Gastroesophageal sphincter (tissue), 4 donors: Measurements from ENCODE around the gene TBC1D2B. TPM values are rescaled to one million over a fixed set of nuclear protein-coding genes. Genes with fewer than 3 reads are reported as not detected.

Experiments used
- ATAC-seq: fragments of 150-250 bp; one replicate; pipeline ENCODE4 v1.9.1; 2016; ENCODE audit warnings: mild to moderate bottlenecking, moderate library complexity
- H3K27ac ChIP-seq, 4 donors: fragments of 200-600 bp; sonication (generic) in 3 of 4; 1 replicate in 3 of 4; 2 replicates in 1 of 4; pipeline ENCODE4 v1.5.1; 2016 to 2019
- H3K27me3 ChIP-seq: fragments of 200-600 bp; sonication (generic); one replicate; pipeline ENCODE4 v1.5.1; 2019
- H3K36me3 ChIP-seq, 2 donors: fragments of 200-600 bp; sonication (generic); one replicate each; pipeline ENCODE4 v1.5.1; 2019; ENCODE audit warnings: control low read depth in 1 of 2
- H3K4me1 ChIP-seq, 3 donors: fragments of 200-600 bp; sonication (generic); 1 replicate in 2 of 3; 2 replicates in 1 of 3; pipeline ENCODE4 v1.5.1; 2016 to 2019; ENCODE audit warnings: control low read depth in 2 of 3
- H3K4me3 ChIP-seq, 2 donors: fragments of 200-600 bp; sonication (generic); one replicate each; pipeline ENCODE4 v1.5.1; 2019; ENCODE audit warnings: mild to moderate bottlenecking in 1 of 2, moderate library complexity in 1 of 2
- H3K9me3 ChIP-seq, 3 donors: fragments of 200-600 bp; sonication (generic); one replicate each; pipeline ENCODE4 v1.5.1; 2017 to 2019; ENCODE audit warnings: control low read depth in 2 of 3
- CTCF ChIP-seq, 4 experiments: fragments of 200-600 bp in 2 of 4; fragments of 450-650 bp in 2 of 4; sonication (generic) in 1 of 4; IDR thresholded peaks; one replicate each; pipeline ENCODE4 v1.5.1; 2017 to 2019; ENCODE audit warnings: antibody characterized with exemption in 4 of 4, mild to moderate bottlenecking in 2 of 4, moderate library complexity in 2 of 4
- EP300 ChIP-seq: sonication (generic); formaldehyde crosslinking; IDR thresholded peaks from one replicate; pipeline ENCODE4 v1.6.1; 2017; ENCODE audit warnings: antibody characterized with exemption, mild to moderate bottlenecking
- POLR2A ChIP-seq, 2 donors: fragments of 450-650 bp; IDR thresholded peaks; one replicate each; pipeline ENCODE4 v1.6.1; 2017; ENCODE audit warnings: antibody characterized with exemption in 2 of 2, mild to moderate bottlenecking in 2 of 2, moderate library complexity in 1 of 2
- POLR2AphosphoS5 ChIP-seq: sonication (generic); formaldehyde crosslinking; IDR thresholded peaks from one replicate; pipeline ENCODE4 v1.6.1; 2017; ENCODE audit warnings: antibody characterized with exemption
- WGBS, 2 donors: methylation state at CpG; one replicate each; pipeline ENCODE4 v1.1.5; 2018; ENCODE audit warnings: low coverage in 1 of 2; 5-methylcytosine and 5-hydroxymethylcytosine counted together
- total RNA-seq, 4 donors: library from RNA; depleted of rRNA; stranded (reverse); fragments of >200 nt; gene quantifications; one replicate each; pipeline ENCODE4 v1.1.0, GENCODE V29; 2016

TBC1D2B gene
- total RNA-seq, 4 donors from 2014 or later, result 36.9 to 51.7 (median 46.5) TPM

- no peak for TF ChIP-seq CTCF (IDR thresholded peaks at IDR 0.05)
- no peak for TF ChIP-seq EP300
- TF ChIP-seq POLR2AphosphoS5, result no peak
- TF ChIP-seq POLR2A (IDR thresholded peaks at IDR 0.05), result no peak
- 100% methylated on average over 1 of the region's 6 CpGs; no CpG with 5 or more reads in 1 of the 2 donors for WGBS, 2 donors
- no peak for ATAC-seq
- Histone ChIP-seq H3K4me3 (no peak overlapping the region), H3K4me1 (peaks cover 0 to 4% (median 0%) of the 10 kb centered on the region in 3 donors), H3K27me3 (no peaks in the 10 kb centered on the region), H3K27ac (no peak overlapping the region), H3K36me3 (no peaks in the 10 kb centered on the region), H3K9me3 (no peaks in the 10 kb centered on the region)
Observed at GRCh38 chr15:78102741-78103140, 25.2 kb upstream of the TBC1D2B start.

- TF ChIP-seq POLR2AphosphoS5 (no peak), EP300 (no peak), CTCF (IDR thresholded peaks at IDR 0.05) (no peak), POLR2A (IDR thresholded peaks at IDR 0.05) (no peak)
- WGBS, 2 donors, result 71 to 85% methylated on average over 1 of the region's 1 CpG
Observed at GRCh38 chr15:78102211-78102610, 24.7 kb upstream of the TBC1D2B start.

GRCh38 chr15:78101423-78102105 lies 24.1 kb upstream of the TBC1D2B start:
- no peak for TF ChIP-seq CTCF (IDR thresholded peaks at IDR 0.05)
- TF ChIP-seq POLR2AphosphoS5, result no peak
- no peak for TF ChIP-seq POLR2A (IDR thresholded peaks at IDR 0.05)
- no peak for TF ChIP-seq EP300
- Histone ChIP-seq H3K27me3 (no peaks in the 10 kb centered on the region), H3K9me3 (no peaks in the 10 kb centered on the region), H3K27ac (no peak overlapping the region), H3K4me1 (peaks cover 0 to 4% (median 0%) of the 10 kb centered on the region in 3 donors), H3K4me3 (no peak overlapping the region), H3K36me3 (no peaks in the 10 kb centered on the region)
- WGBS, 2 donors, result 80% methylated on average over 1 of the region's 5 CpGs; no CpG with 5 or more reads in 1 of the 2 donors
- ATAC-seq, result no peak

More at GRCh38 chr15:78102211-78102610, 24.7 kb upstream of the TBC1D2B start:
- ATAC-seq, result no peak
- Histone ChIP-seq H3K27me3 (no peaks in the 10 kb centered on the region), H3K9me3 (no peaks in the 10 kb centered on the region), H3K4me3 (no peak overlapping the region), H3K27ac (no peak overlapping the region), H3K4me1 (peaks cover 0 to 4% (median 0%) of the 10 kb centered on the region in 3 donors), H3K36me3 (no peaks in the 10 kb centered on the region)

DNA sequence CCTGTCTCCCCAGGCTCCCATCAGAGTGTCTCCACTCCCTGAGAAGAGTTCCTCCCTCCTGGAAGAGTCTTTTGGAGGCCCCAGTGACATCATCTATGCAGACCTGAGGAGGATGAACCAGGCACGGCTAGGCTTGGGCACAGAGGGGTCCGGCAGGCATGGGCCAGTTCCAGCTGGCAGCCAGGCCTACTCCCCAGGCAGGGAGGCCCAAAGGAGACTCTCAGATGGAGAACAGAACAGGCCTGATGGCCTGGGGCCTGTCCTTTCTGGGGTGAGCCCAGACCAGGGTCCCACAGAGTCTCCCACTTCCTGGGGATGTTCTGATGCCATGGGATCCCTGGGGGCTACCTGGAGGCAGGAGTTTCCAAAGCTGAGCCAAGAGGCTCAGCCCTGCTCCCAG lies 23.4 kb upstream of the TBC1D2B start:
- no peak overlapping the region for H3K4me3 ChIP-seq
- peaks cover 0 to 4% (median 0%) of the 10 kb centered on the region in 3 donors for H3K4me1 ChIP-seq
- no CpG with 5 or more reads among the region's 2 CpGs for WGBS, 2 donors
- H3K27ac ChIP-seq, result no peak overlapping the region
- no peak for TF ChIP-seq CTCF (IDR thresholded peaks at IDR 0.05)
- no peaks in the 10 kb centered on the region for H3K36me3 ChIP-seq
- H3K27me3 ChIP-seq, result no peaks in the 10 kb centered on the region
- no peak for ATAC-seq
- H3K9me3 ChIP-seq, result no peaks in the 10 kb centered on the region

DNA sequence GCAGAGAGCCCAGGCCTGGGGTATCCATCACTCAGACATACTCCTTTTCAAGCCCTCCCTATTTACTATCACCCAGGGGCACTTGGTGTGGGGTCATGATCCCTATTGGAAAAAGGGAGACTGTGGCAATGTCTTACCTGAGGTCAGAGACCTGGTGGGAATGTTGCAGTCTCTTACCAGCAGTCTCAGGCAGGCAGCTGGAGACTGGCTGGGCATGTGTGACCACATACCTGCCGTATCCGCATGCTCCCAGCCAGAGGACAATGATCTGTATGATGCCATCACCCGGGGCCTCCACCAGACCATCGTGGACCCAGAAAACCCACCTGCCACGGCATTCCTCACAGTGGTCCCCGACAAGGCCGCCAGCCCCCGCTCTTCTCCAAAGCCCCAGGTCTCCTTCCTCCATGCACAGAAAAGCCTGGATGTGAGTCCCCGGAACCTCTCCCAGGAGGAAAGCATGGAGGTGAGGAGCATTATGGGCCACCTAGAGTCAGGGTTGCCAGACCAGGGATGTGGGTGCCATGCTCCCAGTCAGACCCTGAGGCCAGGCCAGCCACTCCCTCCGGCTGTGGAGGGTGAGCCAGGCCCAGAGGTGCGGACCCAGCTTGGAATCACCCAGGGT lies 20.7 kb upstream of the TBC1D2B start:
- no peaks in the 10 kb centered on the region for H3K27me3 ChIP-seq
- no peaks in the 10 kb centered on the region for H3K9me3 ChIP-seq
- TF ChIP-seq POLR2A (IDR thresholded peaks at IDR 0.05) (no peak), POLR2AphosphoS5 (no peak), EP300 (no peak), CTCF (IDR thresholded peaks at IDR 0.05) (no peak)
- no peak overlapping the region for H3K27ac ChIP-seq
- WGBS, 2 donors, result 100% methylated on average over 2 of the region's 11 CpGs; no CpG with 5 or more reads in 1 of the 2 donors
- no peak for ATAC-seq
- no peaks in the 10 kb centered on the region for H3K36me3 ChIP-seq
- peaks cover 0 to 9% (median 0%) of the 10 kb centered on the region in 3 donors for H3K4me1 ChIP-seq
- no peak overlapping the region for H3K4me3 ChIP-seq
